Endothelial cell of umbilical vein (primary cell): Measurements from ENCODE around the gene ARF1. TPM values are rescaled to one million over a fixed set of nuclear protein-coding genes. Genes with fewer than 3 reads are reported as not detected.

ENCODE experiments used
- BruUV-seq: library from RNA; stranded (reverse); fragments of 400-500 nt; replicated peaks from 2 replicates; lab custom pipeline; 2021; lab: Mats Ljungman, UMichigan
- CTCF ChIA-PET: fragments of 300-600, 350-600 bp; sonication (Branson Sonifier 250); formaldehyde crosslinking; loops from one replicate; lab custom pipeline; 2021; ENCODE audit warnings: antibody characterized with exemption, inconsistent platforms; lab: Charles Lee
- POLR2A ChIA-PET: fragments of 300-600, 350-600 bp; sonication (Branson Sonifier 250); formaldehyde crosslinking; loops from one replicate; lab custom pipeline; 2021; ENCODE audit warnings: antibody characterized with exemption, inconsistent platforms; lab: Charles Lee
- DNase-seq: peaks from one replicate; pipeline ENCODE4 v3.0.0-alpha.2; 2011; ENCODE audit warnings: low read depth, low spot score
- FAIRE-seq: peaks from 2 replicates; lab custom pipeline; 2011; peaks lifted over from hg19 to GRCh38; lab: Jason Lieb, UNC
- H2AFZ ChIP-seq: 2 replicates; pipeline ENCODE4 v1.6.0; 2012; ENCODE audit warnings: low read depth, low read length, control low read depth, inconsistent platforms
- H3K27ac ChIP-seq: 2 replicates; pipeline ENCODE4 v1.5.1; 2011; ENCODE audit warnings: low read depth, mild to moderate bottlenecking, control low read depth, low read length, moderate library complexity; ENCODE audit not compliant: insufficient read depth
- H3K27me3 ChIP-seq, 2 experiments: 2 replicates each; pipeline versions ENCODE4 v1.6.0 to v1.6.1; 2011; ENCODE audit warnings: low read length in 2 of 2, mixed read lengths in 1 of 2; ENCODE audit not compliant: control insufficient read depth in 2 of 2, insufficient read depth in 2 of 2
- H3K36me3 ChIP-seq, 2 experiments: 2 replicates in 1 of 2; 3 replicates in 1 of 2; pipeline ENCODE4 v1.5.1; 2011; ENCODE audit warnings: low read length in 2 of 2, mild to moderate bottlenecking in 1 of 2, moderate library complexity in 1 of 2; ENCODE audit not compliant: control insufficient read depth in 2 of 2, insufficient read depth in 2 of 2; ENCODE audit errors: extremely low read depth in 1 of 2
- H3K4me1 ChIP-seq: 3 replicates; pipeline ENCODE4 v1.5.1; 2011; ENCODE audit warnings: mild to moderate bottlenecking, low read length; ENCODE audit not compliant: control insufficient read depth, insufficient read depth; ENCODE audit errors: extremely low read depth
- H3K4me2 ChIP-seq: 2 replicates; pipeline ENCODE4 v1.6.1; 2011; ENCODE audit warnings: low read length, control low read depth, mixed read lengths; ENCODE audit not compliant: insufficient read depth
- H3K4me3 ChIP-seq, 3 experiments: fragments of 200-600 bp in 1 of 3; sonication (generic), shearing (Covaris generic) in 1 of 3; replicated peaks in 1 of 3; 2 replicates each; pipeline ENCODE4 v1.5.1; 2011 to 2016; ENCODE audit warnings: control low read depth in 3 of 3, low read length in 3 of 3, mild to moderate bottlenecking in 2 of 3, inconsistent platforms in 1 of 3, low read depth in 1 of 3, moderate library complexity in 1 of 3; ENCODE audit not compliant: insufficient read depth in 1 of 3
- H3K79me2 ChIP-seq: 2 replicates; pipeline ENCODE4 v1.6.0; 2012; ENCODE audit warnings: low read length, inconsistent platforms; ENCODE audit not compliant: control insufficient read depth, insufficient read depth
- H3K9ac ChIP-seq: replicated peaks from 2 replicates; pipeline ENCODE3; 2011; ENCODE audit warnings: low read length, control low read depth; ENCODE audit not compliant: insufficient read depth; ENCODE audit errors: extremely low read depth
- H3K9me1 ChIP-seq: replicated peaks from 3 replicates; pipeline ENCODE4 v1.6.0; 2011; ENCODE audit warnings: mild to moderate bottlenecking, low read length; ENCODE audit not compliant: control insufficient read depth, insufficient read depth; ENCODE audit errors: extremely low read depth
- H3K9me3 ChIP-seq: replicated peaks from 2 replicates; pipeline ENCODE4 v1.5.1; 2012; ENCODE audit warnings: low read length, inconsistent platforms; ENCODE audit not compliant: control insufficient read depth, insufficient read depth
- H4K20me1 ChIP-seq: replicated peaks from 2 replicates; pipeline ENCODE3; 2011; ENCODE audit warnings: mild to moderate bottlenecking, low read length; ENCODE audit not compliant: control insufficient read depth, insufficient read depth; ENCODE audit errors: extremely low read depth
- EZH2 ChIP-seq: IDR thresholded peaks from 2 replicates; pipeline ENCODE4 v1.6.1; 2012; ENCODE audit warnings: borderline replicate concordance, low read depth, mild to moderate bottlenecking, moderate library complexity, low read length, inconsistent platforms; ENCODE audit not compliant: severe bottlenecking
- FOS ChIP-seq: IDR thresholded peaks from 2 replicates; pipeline ENCODE4 v1.6.1; 2011; ENCODE audit warnings: mild to moderate bottlenecking, low read length, moderate library complexity, borderline replicate concordance; ENCODE audit not compliant: insufficient read depth
- GATA2 ChIP-seq: IDR thresholded peaks from 2 replicates; pipeline ENCODE4 v1.7.0; 2011; ENCODE audit warnings: low read depth, mild to moderate bottlenecking, moderate library complexity, mixed read lengths, low read length; ENCODE audit not compliant: insufficient read length, insufficient read depth
- JUN ChIP-seq: IDR thresholded peaks from 2 replicates; pipeline ENCODE4 v1.6.1; 2011; ENCODE audit warnings: borderline replicate concordance, low read depth; ENCODE audit not compliant: insufficient read length, insufficient read depth
- MYC ChIP-seq: IDR thresholded peaks from one replicate; pipeline ENCODE4 v1.6.1; 2011; ENCODE audit warnings: mild to moderate bottlenecking, low read depth, low read length
- POLR2A ChIP-seq: IDR thresholded peaks from 2 replicates; pipeline ENCODE4 v1.6.1; 2012; ENCODE audit warnings: low read depth, mild to moderate bottlenecking, control low read depth, low read length
- POLR2AphosphoS5 ChIP-seq: IDR thresholded peaks from 2 replicates; pipeline ENCODE4 v1.6.1; 2012; ENCODE audit warnings: low read depth, mild to moderate bottlenecking, control low read depth, low read length, moderate library complexity; ENCODE audit not compliant: insufficient read depth
- dilution Hi-C: fragments of 300-500 bp; cut with MboI; formaldehyde crosslinking; loops from one replicate; pipeline ENCODE4 v1.15.0; 2019; ENCODE audit warnings: low sequenced_read_pairs; ENCODE audit not compliant: extremely low pct_ligation_motif_present
- intact Hi-C: fragments of 100-400 bp; cut with micrococcal nuclease; formaldehyde crosslinking; loops from one replicate; pipeline ENCODE4 v1.10.0; 2022
- polyA plus RNA-seq, 4 experiments: library from polyadenylated mRNA; depleted of rRNA in 3 of 4; stranded (reverse) in 3 of 4; unstranded in 1 of 4; fragments of >200 nt; gene quantifications; 2 replicates each; pipeline versions ENCODE4 v1.2.1 to v1.2.3, GENCODE V29; 2011 to 2012; ENCODE audit warnings: missing spikeins in 1 of 4
- total RNA-seq: library from RNA; stranded (reverse); gene quantifications from 2 replicates; pipeline ENCODE4 v1.2.3, GENCODE V29; 2021
- TF ChIP-seq, protein P1 (sequence below), 2 donors: IDR thresholded peaks; 1 replicate in 1 of 2; 2 replicates in 1 of 2; pipeline ENCODE4 v1.5.1; 2011; ENCODE audit warnings: low read length in 2 of 2, mild to moderate bottlenecking in 2 of 2, moderate library complexity in 2 of 2, control low read depth in 1 of 2, inconsistent platforms in 1 of 2, low read depth in 1 of 2; ENCODE audit not compliant: insufficient read depth in 1 of 2; ENCODE audit errors: extremely low read depth in 1 of 2
- TF ChIP-seq, protein P2 (sequence below): IDR thresholded peaks from 2 replicates; pipeline ENCODE4 v1.6.1; 2011; ENCODE audit not compliant: insufficient read depth, insufficient read length

ARF1 gene
- total and polyA plus RNA-seq, 2 donors (not counting 3 experiments of a cell fraction or from before 2014, with no cell fraction given) = 499 to 844 TPM

DNA sequence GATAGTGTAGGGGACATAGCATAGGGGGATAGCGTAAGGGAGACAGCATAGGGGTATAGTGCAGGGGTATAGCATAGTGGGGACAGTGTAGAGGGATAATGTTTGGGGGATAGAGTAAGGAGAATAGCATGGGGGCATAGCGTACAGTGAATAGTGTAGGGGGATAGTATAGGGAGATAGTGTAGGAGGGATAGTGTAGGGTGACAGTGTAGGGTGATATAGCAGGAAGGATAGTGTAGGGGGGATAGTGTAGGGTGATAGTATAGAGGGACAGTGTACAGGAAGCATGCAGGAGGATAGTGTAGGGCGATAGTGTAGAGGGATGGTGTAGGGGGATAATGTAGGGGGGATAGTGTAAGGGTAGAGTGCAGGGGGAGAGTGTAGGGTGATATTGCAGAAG is 11.7 kb upstream of the ARF1 start:
- TF ChIP-seq JUN (no peak), POLR2AphosphoS5 (no peak), EZH2 (no peak), POLR2A (no peak), GATA2 (no peak), MYC (no peak), FOS (no peak)
- TF ChIP-seq, protein P1, sequence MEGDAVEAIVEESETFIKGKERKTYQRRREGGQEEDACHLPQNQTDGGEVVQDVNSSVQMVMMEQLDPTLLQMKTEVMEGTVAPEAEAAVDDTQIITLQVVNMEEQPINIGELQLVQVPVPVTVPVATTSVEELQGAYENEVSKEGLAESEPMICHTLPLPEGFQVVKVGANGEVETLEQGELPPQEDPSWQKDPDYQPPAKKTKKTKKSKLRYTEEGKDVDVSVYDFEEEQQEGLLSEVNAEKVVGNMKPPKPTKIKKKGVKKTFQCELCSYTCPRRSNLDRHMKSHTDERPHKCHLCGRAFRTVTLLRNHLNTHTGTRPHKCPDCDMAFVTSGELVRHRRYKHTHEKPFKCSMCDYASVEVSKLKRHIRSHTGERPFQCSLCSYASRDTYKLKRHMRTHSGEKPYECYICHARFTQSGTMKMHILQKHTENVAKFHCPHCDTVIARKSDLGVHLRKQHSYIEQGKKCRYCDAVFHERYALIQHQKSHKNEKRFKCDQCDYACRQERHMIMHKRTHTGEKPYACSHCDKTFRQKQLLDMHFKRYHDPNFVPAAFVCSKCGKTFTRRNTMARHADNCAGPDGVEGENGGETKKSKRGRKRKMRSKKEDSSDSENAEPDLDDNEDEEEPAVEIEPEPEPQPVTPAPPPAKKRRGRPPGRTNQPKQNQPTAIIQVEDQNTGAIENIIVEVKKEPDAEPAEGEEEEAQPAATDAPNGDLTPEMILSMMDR (IDR thresholded peaks at IDR 0.05; ENCODE audit: extremely low read depth in 1 of 2, insufficient read depth in 1 of 2, low read depth in 1 of 2, low read length in 2 of 2) = no peak
- TF ChIP-seq, protein P2, sequence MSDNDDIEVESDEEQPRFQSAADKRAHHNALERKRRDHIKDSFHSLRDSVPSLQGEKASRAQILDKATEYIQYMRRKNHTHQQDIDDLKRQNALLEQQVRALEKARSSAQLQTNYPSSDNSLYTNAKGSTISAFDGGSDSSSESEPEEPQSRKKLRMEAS = no peak
- no peak overlapping the region for H3K4me2 ChIP-seq
- no peak overlapping the region for H3K9ac ChIP-seq
- no peak overlapping the region for H3K4me3 ChIP-seq
- intact Hi-C loops (loop anchor here (5.0 kb wide), 2 partner anchors 74 to 309 kb away; no protein-coding TSS in a partner anchor), dilution Hi-C loops (no loop called here)
- no peak overlapping the region for H3K27ac ChIP-seq
- no peaks in the 10 kb centered on the region for H3K9me1 ChIP-seq
- ChIA-PET POLR2A (no interaction called here), CTCF (no interaction called here)
- H3K27me3 ChIP-seq = peaks cover under 1 to 7% of the 10 kb centered on the region in 2 experiments
- no peaks in the 10 kb centered on the region for H3K36me3 ChIP-seq
- H3K4me1 ChIP-seq = no peaks in the 10 kb centered on the region
- H2AFZ ChIP-seq = no peak overlapping the region
- no TSS peak for BruUV-seq
- no peaks in the 10 kb centered on the region for H3K9me3 ChIP-seq
- H4K20me1 ChIP-seq = no peaks in the 10 kb centered on the region
- no peaks in the 10 kb centered on the region for H3K79me2 ChIP-seq
- FAIRE-seq (no peak), DNase-seq (no peak)
